Astrocyte of the spinal cord (primary cell): ENCODE measurements around the gene CSF1R.

ENCODE experiments used
- DNase-seq: peaks from one replicate; pipeline ENCODE4 v3.0.0; 2011; ENCODE audit warnings: low read depth, low spot score
- H3K4me3 ChIP-seq: 2 replicates; pipeline ENCODE4 v1.5.1; 2011; ENCODE audit warnings: low read depth, mild to moderate bottlenecking, low read length, moderate library complexity
- CTCF ChIP-seq: IDR thresholded peaks from 2 replicates; pipeline ENCODE4 v1.5.1; 2012; ENCODE audit warnings: low read depth, mild to moderate bottlenecking, low read length, inconsistent platforms
- in situ Hi-C: cut with HindIII; loops from 2 replicates; pipeline ENCODE4 v1.10.0; 2017; ENCODE audit warnings: low sequenced_read_pairs

CSF1R gene

GRCh38 chr5:150125334-150125733 lies 39.0 kb upstream of the CSF1R start:
- in situ Hi-C loops: no loop called here
- H3K4me3 ChIP-seq: no peak overlapping the region
- DNase-seq: no peak
- no peak for TF ChIP-seq CTCF

GRCh38 chr5:150124596-150124995 lies 38.2 kb upstream of the CSF1R start:
- TF ChIP-seq CTCF: no peak
- in situ Hi-C loops: no loop called here

GRCh38 chr5:150124111-150124557 lies 37.8 kb upstream of the CSF1R start:
- H3K4me3 ChIP-seq: no peak overlapping the region
- TF ChIP-seq CTCF: no peak
- DNase-seq: no peak
- in situ Hi-C loops: no loop called here

More at GRCh38 chr5:150124596-150124995, 38.2 kb upstream of the CSF1R start:
- no peak for DNase-seq
- no peak overlapping the region for H3K4me3 ChIP-seq

GRCh38 chr5:150123542-150123941 lies 37.2 kb upstream of the CSF1R start:
- TF ChIP-seq CTCF: no peak
- no peak for DNase-seq
- H3K4me3 ChIP-seq: no peak overlapping the region
- in situ Hi-C loops: no loop called here

GRCh38 chr5:150122536-150123481 lies 36.5 kb upstream of the CSF1R start:
- in situ Hi-C loops: no loop called here
- TF ChIP-seq CTCF: no peak
- DNase-seq: no peak
- H3K4me3 ChIP-seq: no peak overlapping the region

- no peak for DNase-seq
- no peak overlapping the region for H3K4me3 ChIP-seq
- in situ Hi-C loops: no loop called here
- peak; percentile 47 for TF ChIP-seq CTCF
Measured at GRCh38 chr5:150122158-150122510, 35.8 kb upstream of the CSF1R start.
